AG10803 (cell line): ENCODE data around the gene KNCN.
A peak's percentile ranks its signal among the peaks of the same experiment; 100 is the strongest.

Experiments
- DNase-seq: peaks from one replicate; pipeline ENCODE4 v3.0.0; 2010; ENCODE audit warnings: low read depth
- H3K4me3 ChIP-seq: 2 replicates; pipeline ENCODE4 v1.5.1; 2011; ENCODE audit warnings: mild to moderate bottlenecking, low read length, control low read depth
- CTCF ChIP-seq: conservative IDR thresholded peaks from 2 replicates; pipeline ENCODE4 v1.5.1; 2011; ENCODE audit warnings: mild to moderate bottlenecking, low read length, control low read depth, inconsistent platforms

The KNCN gene

GRCh38 chr1:46557403-46557802 lies 6.0 kb upstream of the KNCN start:
- no peak overlapping the region for H3K4me3 ChIP-seq
- TF ChIP-seq CTCF, result no peak
- DNase-seq, result no peak

- peak; percentile 50 for DNase-seq
- 0 out of 2 replicates have a peak, but pooled peaks have one; percentile 10 for TF ChIP-seq CTCF
- no peak overlapping the region for H3K4me3 ChIP-seq
Measured at GRCh38 chr1:46556822-46557221, 5.4 kb upstream of the KNCN start.

DNA sequence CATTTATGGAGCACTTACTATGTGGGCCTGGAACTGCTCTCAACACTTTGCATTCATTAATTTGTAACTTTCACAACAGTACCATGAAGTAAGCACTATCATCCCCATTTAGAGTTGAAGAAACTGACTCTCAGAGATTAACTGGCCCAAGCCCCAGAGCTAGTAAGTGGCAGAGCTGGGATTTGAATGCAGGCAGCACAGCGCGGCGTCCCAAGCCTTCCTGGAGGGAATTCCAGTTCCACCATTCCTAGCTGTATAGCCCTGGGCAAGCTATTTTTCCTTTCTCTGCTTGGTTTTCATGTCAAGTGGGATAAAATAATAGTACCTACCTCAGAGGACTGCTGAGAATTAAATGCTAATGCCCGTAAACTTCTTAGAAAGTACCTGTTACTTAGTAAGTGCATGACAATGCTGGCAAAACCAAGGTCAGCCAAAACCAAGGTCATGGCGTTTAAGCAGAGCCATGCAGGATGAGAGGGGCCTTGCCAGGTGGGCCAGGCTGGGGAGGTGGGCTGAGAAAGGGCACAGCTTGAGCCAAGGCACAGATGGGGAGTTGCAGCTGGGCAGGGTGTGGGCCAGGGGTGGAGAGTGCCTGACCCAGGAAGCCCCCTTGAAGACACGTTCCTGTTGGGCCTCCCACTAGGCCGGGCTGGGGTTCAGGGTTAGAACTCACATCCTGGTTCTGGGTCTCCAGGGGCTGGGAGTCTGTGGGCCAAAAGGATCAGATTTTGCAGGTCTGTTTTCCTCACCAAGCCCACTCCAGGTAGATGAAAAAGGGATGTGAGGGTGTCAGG lies 4.6 kb upstream of the KNCN start:
- no peak for DNase-seq
- no peak for TF ChIP-seq CTCF
- no peak overlapping the region for H3K4me3 ChIP-seq

GRCh38 chr1:46554597-46555381 lies 3.3 kb upstream of the KNCN start:
- TF ChIP-seq CTCF, result no peak
- no peak for DNase-seq
- H3K4me3 ChIP-seq, result no peak overlapping the region

DNA sequence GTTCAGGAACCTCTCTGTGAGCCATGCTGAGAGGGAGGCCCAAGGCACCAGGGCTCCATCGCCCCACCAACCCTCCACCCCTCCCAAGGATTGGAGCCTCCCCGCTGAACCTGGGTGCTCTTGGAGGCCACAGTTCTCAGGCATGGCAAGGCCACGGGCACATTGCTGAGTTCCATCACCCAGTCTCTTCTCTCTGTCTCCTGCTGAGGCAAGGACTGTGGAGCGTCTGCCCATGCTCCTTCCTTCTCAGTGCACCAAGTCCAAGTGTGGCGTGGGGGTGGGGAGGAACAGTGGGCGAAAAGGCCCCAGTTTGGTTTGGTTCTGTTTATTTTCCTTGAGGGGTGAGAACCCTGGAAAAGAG lies 2.8 kb upstream of the KNCN start:
- DNase-seq, result no peak
- TF ChIP-seq CTCF, result no peak
- no peak overlapping the region for H3K4me3 ChIP-seq

GRCh38 chr1:46553506-46553905 lies 2.1 kb upstream of the KNCN start:
- no peak for DNase-seq
- no peak for TF ChIP-seq CTCF
- H3K4me3 ChIP-seq, result no peak overlapping the region
